Measurements from ENCODE around the gene SPATA13. TPM values are rescaled to one million over a fixed set of nuclear protein-coding genes. Genes with fewer than 3 reads are reported as not detected.
A peak's percentile ranks its signal among the peaks of the same experiment; 100 is the strongest.

The SPATA13 gene
- total RNA-seq, 1 experiment from 2014 or later: 14.1 TPM

- H3K4me1 ChIP-seq (ENCODE audit: insufficient read depth, low read length): no peaks in the 10 kb centered on the region
- H3K14ac ChIP-seq (ENCODE audit: insufficient read depth, low read length): no peak overlapping the region
- no peak overlapping the region for H2AFZ ChIP-seq (ENCODE audit: low read length)
- H3K9ac ChIP-seq (ENCODE audit: extremely low read depth, insufficient read length, low read length): no peak overlapping the region
- no peak overlapping the region for H4K91ac ChIP-seq (ENCODE audit: insufficient read length, low read depth, low read length)
- WGBS (ENCODE audit: extremely low coverage, insufficient read length, low lambda C conversion rate): no CpG with 5 or more reads among the region's 4 CpGs
- no peak overlapping the region for H2BK5ac ChIP-seq (ENCODE audit: insufficient read length, low read length)
- no peak overlapping the region for H2BK20ac ChIP-seq (ENCODE audit: low read depth, low read length, poor library complexity, severe bottlenecking)
- peaks cover 2 to 9% (median 4%) of the 10 kb centered on the region in 3 experiments; a peak in 5 of 7 replicates for H3K36me3 Mint-ChIP-seq (ENCODE audit: insufficient read depth in 1 of 3, low read depth in 3 of 3)
- no peak overlapping the region for H3K4ac ChIP-seq (ENCODE audit: low read depth, low read length)
- H4K20me1 ChIP-seq (ENCODE audit: control insufficient read depth, insufficient read depth, insufficient read length): no peaks in the 10 kb centered on the region
- no peaks in the 10 kb centered on the region for H3K4me1 Mint-ChIP-seq
- H3K56ac ChIP-seq (ENCODE audit: insufficient read length, low read depth, low read length): no peak overlapping the region
- H3K23me2 ChIP-seq (ENCODE audit: insufficient read length, low read depth, low read length, poor library complexity, severe bottlenecking): no peaks in the 10 kb centered on the region
- H2BK12ac ChIP-seq (ENCODE audit: insufficient read length, low read depth, low read length): no peak overlapping the region
- no peak overlapping the region for H3K4me3 Mint-ChIP-seq
- no peak overlapping the region for H3K27ac ChIP-seq (ENCODE audit: insufficient read length, low read depth, low read length)
- H2AK5ac ChIP-seq (ENCODE audit: insufficient read length, low read length): no peak overlapping the region
- no peak overlapping the region for H3K18ac ChIP-seq (ENCODE audit: insufficient read length, low read depth, low read length)
- no peak overlapping the region for H4K8ac ChIP-seq (replicated peaks; ENCODE audit: insufficient read length, low read depth, low read length)
- no peak overlapping the region for H2BK15ac ChIP-seq (ENCODE audit: low read depth, low read length)
- peak overlapping the region in 1 of 3 experiments; percentile 80; a peak in 4 of 7 replicates for H3K27ac Mint-ChIP-seq
- TF ChIP-seq CTCF (conservative IDR thresholded peaks at IDR 0.05): no peak
- no peak overlapping the region for H4K5ac ChIP-seq (ENCODE audit: insufficient read length, low read depth, low read length)
- H3T11ph ChIP-seq (ENCODE audit: low read length): no peak overlapping the region
- H3K4me2 ChIP-seq (ENCODE audit: insufficient read depth, insufficient read length, low read length): no peak overlapping the region
- no peaks in the 10 kb centered on the region for H3K79me2 ChIP-seq (ENCODE audit: insufficient read depth, low read length)
- no peak overlapping the region for H3K23ac ChIP-seq (ENCODE audit: insufficient read length, low read depth, low read length)
- no peaks in the 10 kb centered on the region for H3K9me3 Mint-ChIP-seq
- H3K9me3 ChIP-seq (ENCODE audit: control insufficient read depth, low read depth, low read length): no peaks in the 10 kb centered on the region
- no peaks in the 10 kb centered on the region for H3K27me3 ChIP-seq (ENCODE audit: insufficient read depth, low read length)
- no peak for DNase-seq
- no peaks in the 10 kb centered on the region for H3K79me1 ChIP-seq (ENCODE audit: insufficient read depth, low read depth, low read length, poor library complexity, severe bottlenecking)
- no peak overlapping the region for H2BK120ac ChIP-seq (ENCODE audit: low read depth, low read length, poor library complexity, severe bottlenecking)
- no peaks in the 10 kb centered on the region for H3K27me3 Mint-ChIP-seq (ENCODE audit: low read depth)
These were observed 121.7 kb downstream of the SPATA13 start for GRCh38 chr13:24282256-24282655.

All from H9 (cell line).